CD4-positive, alpha-beta T cell (primary cell): ENCODE measurements around the gene SASH3. TPM values are rescaled to one million over a fixed set of nuclear protein-coding genes. Genes with fewer than 3 reads are reported as not detected.

ENCODE experiments used
- ATAC-seq: fragments of 200-7000 bp; cut with Tn5 transposase; one replicate; pipeline ENCODE4 v1.10.0; 2022; ENCODE audit warnings: mild to moderate bottlenecking; ENCODE audit not compliant: poor library complexity
- CTCF ChIA-PET: fragments of 350-600 bp; sonication (Branson Sonifier 250); formaldehyde crosslinking; loops from one replicate; lab custom pipeline; 2021; ENCODE audit warnings: antibody characterized with exemption, inconsistent platforms; lab: Charles Lee
- POLR2A ChIA-PET: fragments of 350-600 bp; sonication (Branson Sonifier 250); formaldehyde crosslinking; loops from one replicate; lab custom pipeline; 2021; ENCODE audit warnings: antibody characterized with exemption, inconsistent platforms; lab: Charles Lee
- DNase-seq, 14 experiments: peaks; one replicate each; pipeline ENCODE4 v3.0.0-alpha.2; 2013 to 2020; ENCODE audit warnings: mixed read lengths in 2 of 14
- H3K27ac ChIP-seq, 2 donors: one replicate each; pipeline versions ENCODE4 v1.5.1 to v1.7.0; 2013; ENCODE audit warnings: low read length in 2 of 2, low read depth in 1 of 2, mild to moderate bottlenecking in 1 of 2
- H3K27me3 ChIP-seq, 2 experiments: 1 replicate in 1 of 2; 2 replicates in 1 of 2; pipeline versions ENCODE4 v1.6.1 to v1.7.0; 2013; ENCODE audit warnings: low read length in 2 of 2, control low read depth in 1 of 2, mild to moderate bottlenecking in 1 of 2, moderate library complexity in 1 of 2; ENCODE audit not compliant: insufficient read depth in 2 of 2, control insufficient read depth in 1 of 2
- H3K36me3 ChIP-seq: one replicate; pipeline ENCODE4 v1.6.1; 2013; ENCODE audit warnings: low read length, control low read depth; ENCODE audit not compliant: insufficient read depth
- H3K4me1 ChIP-seq: one replicate; pipeline ENCODE4 v1.6.1; 2013; ENCODE audit warnings: low read length, control low read depth; ENCODE audit not compliant: insufficient read depth
- H3K4me3 ChIP-seq: one replicate; pipeline ENCODE4 v1.5.1; 2013; ENCODE audit warnings: mild to moderate bottlenecking, low read length, moderate library complexity
- H3K9me3 ChIP-seq, 2 experiments: 1 replicate in 1 of 2; 2 replicates in 1 of 2; pipeline versions ENCODE4 v1.6.1 to v1.7.0; 2013; ENCODE audit warnings: low read length in 2 of 2, mild to moderate bottlenecking in 2 of 2, control low read depth in 1 of 2, moderate library complexity in 1 of 2; ENCODE audit not compliant: control insufficient read depth in 1 of 2, insufficient read depth in 1 of 2
- H3K27ac Mint-ChIP-seq: one replicate; pipeline ENCODE4 v1.8.0; 2020; ENCODE audit warnings: mixed read lengths
- H3K27me3 Mint-ChIP-seq: one replicate; pipeline ENCODE4 v1.8.0; 2021; ENCODE audit warnings: mixed read lengths
- H3K36me3 Mint-ChIP-seq: one replicate; pipeline ENCODE4 v1.8.0; 2021; ENCODE audit warnings: low read depth, mixed read lengths
- H3K4me1 Mint-ChIP-seq: one replicate; pipeline ENCODE4 v1.8.0; 2021; ENCODE audit warnings: low read depth, mixed read lengths
- H3K4me3 Mint-ChIP-seq: one replicate; pipeline ENCODE4 v1.8.0; 2020; ENCODE audit warnings: mild to moderate bottlenecking, mixed read lengths
- H3K9me3 Mint-ChIP-seq: one replicate; pipeline ENCODE4 v1.8.0; 2020; ENCODE audit warnings: mixed read lengths
- intact Hi-C, 2 experiments: fragments of 100-400 bp; cut with DNase I in 1 of 2; cut with micrococcal nuclease in 1 of 2; formaldehyde crosslinking; loops; one replicate each; pipeline versions ENCODE4 v1.15.1 to v1.9.0; 2023 to 2025; cut with DNase I, micrococcal nuclease
- total RNA-seq, 174 experiments: library from RNA in 2 of 174; stranded (reverse) in 2 of 174; gene quantifications; one replicate each; pipeline ENCODE4 v1.2.3 and lab custom pipeline; 2021 to 2026
- TF ChIP-seq, protein P1 (sequence below): fragments of 200-600 bp; IDR thresholded peaks from one replicate; pipeline ENCODE4 v1.8.0; 2022; ENCODE audit warnings: antibody characterized with exemption, mild to moderate bottlenecking

SASH3 gene
- total RNA-seq, 2 experiments from 2014 or later: 69.0 to 70.8 TPM

DNA sequence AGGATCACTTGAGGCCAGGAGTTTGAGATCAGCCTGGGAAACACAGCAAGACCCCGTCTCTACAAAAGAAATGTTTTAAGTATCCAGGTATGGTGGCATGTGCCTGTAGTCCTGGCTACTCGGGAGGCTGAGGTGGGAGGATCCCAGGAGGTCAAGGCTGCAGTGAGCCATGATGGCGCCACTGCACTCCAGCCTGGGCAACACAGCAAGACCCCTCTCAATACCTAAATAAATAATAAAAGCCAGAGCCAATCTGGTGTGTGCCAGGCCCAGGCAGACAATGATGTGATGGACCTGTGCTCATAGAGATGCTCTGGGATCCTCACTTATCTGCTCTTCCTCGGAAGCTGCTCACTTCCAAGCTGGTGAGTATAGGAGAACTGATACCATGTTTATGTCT, 18.2 kb upstream of the SASH3 start:
- TF ChIP-seq, protein P1, sequence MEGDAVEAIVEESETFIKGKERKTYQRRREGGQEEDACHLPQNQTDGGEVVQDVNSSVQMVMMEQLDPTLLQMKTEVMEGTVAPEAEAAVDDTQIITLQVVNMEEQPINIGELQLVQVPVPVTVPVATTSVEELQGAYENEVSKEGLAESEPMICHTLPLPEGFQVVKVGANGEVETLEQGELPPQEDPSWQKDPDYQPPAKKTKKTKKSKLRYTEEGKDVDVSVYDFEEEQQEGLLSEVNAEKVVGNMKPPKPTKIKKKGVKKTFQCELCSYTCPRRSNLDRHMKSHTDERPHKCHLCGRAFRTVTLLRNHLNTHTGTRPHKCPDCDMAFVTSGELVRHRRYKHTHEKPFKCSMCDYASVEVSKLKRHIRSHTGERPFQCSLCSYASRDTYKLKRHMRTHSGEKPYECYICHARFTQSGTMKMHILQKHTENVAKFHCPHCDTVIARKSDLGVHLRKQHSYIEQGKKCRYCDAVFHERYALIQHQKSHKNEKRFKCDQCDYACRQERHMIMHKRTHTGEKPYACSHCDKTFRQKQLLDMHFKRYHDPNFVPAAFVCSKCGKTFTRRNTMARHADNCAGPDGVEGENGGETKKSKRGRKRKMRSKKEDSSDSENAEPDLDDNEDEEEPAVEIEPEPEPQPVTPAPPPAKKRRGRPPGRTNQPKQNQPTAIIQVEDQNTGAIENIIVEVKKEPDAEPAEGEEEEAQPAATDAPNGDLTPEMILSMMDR: no peak
- no peak overlapping the region for H3K4me3 Mint-ChIP-seq
- ChIA-PET POLR2A (interaction anchor here (1.4 to 2.8 kb wide), 2 partner anchors 16 to 19 kb away, joined by 4 to 10 read pairs; partner anchors contain the start of gene SASH3), CTCF (no interaction called here)
- no peaks in the 10 kb centered on the region for H3K9me3 Mint-ChIP-seq
- intact Hi-C loops: loop anchor here in 1 of 2 experiments (2.0 kb wide), 1 partner anchor 15 kb away; no protein-coding TSS in a partner anchor
- Histone ChIP-seq H3K27me3 (no peaks in the 10 kb centered on the region), H3K9me3 (no peaks in the 10 kb centered on the region), H3K36me3 (no peaks in the 10 kb centered on the region), H3K27ac (no peak overlapping the region), H3K4me1 (peaks cover 68% of the 10 kb centered on the region), H3K4me3 (no peak overlapping the region)
- DNase-seq (no peak), ATAC-seq (no peak)
- peaks cover 61% of the 10 kb centered on the region for H3K4me1 Mint-ChIP-seq
- no peaks in the 10 kb centered on the region for H3K27me3 Mint-ChIP-seq
- H3K27ac Mint-ChIP-seq: no peak overlapping the region
- no peaks in the 10 kb centered on the region for H3K36me3 Mint-ChIP-seq

DNA sequence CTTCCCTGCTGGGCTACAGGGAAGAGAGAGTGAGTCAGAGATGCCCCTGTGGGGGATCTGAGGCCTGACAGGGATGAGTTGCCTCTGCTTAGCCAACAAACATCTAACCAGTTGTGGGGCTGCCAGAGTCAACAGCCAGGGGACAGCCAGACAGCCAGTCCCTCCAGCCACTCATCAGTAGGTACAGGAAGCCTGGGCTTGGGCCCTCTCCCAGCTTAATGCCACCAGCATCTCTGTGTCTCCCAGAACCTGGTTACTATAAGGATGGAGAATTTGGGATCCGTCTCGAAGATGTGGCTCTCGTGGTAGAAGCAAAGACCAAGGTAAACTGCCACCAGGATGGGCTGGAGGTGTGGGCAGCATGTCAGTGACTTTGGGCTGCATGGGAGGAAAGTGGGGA, 17.3 kb upstream of the SASH3 start:
- no peaks in the 10 kb centered on the region for H3K9me3 Mint-ChIP-seq
- H3K27me3 ChIP-seq: no peaks in the 10 kb centered on the region
- TF ChIP-seq, protein P1: no peak
- no peak overlapping the region for H3K27ac ChIP-seq
- peaks cover 61% of the 10 kb centered on the region for H3K4me1 Mint-ChIP-seq
- no peaks in the 10 kb centered on the region for H3K9me3 ChIP-seq
- H3K36me3 ChIP-seq: no peaks in the 10 kb centered on the region
- H3K36me3 Mint-ChIP-seq: no peaks in the 10 kb centered on the region
- intact Hi-C loops: no loop called here
- no peak for DNase-seq
- H3K27ac Mint-ChIP-seq: no peak overlapping the region
- CTCF ChIA-PET: no interaction called here
- no peak overlapping the region for H3K4me3 ChIP-seq
- POLR2A ChIA-PET: interaction anchor here (1.2 to 2.8 kb wide), 3 partner anchors 9 to 18 kb away, joined by 3 to 10 read pairs (median 4); partner anchors contain the start of gene SASH3
- H3K27me3 Mint-ChIP-seq: no peaks in the 10 kb centered on the region
- H3K4me3 Mint-ChIP-seq: no peak overlapping the region
- H3K4me1 ChIP-seq: peaks cover 68% of the 10 kb centered on the region
- ATAC-seq: no peak

DNA sequence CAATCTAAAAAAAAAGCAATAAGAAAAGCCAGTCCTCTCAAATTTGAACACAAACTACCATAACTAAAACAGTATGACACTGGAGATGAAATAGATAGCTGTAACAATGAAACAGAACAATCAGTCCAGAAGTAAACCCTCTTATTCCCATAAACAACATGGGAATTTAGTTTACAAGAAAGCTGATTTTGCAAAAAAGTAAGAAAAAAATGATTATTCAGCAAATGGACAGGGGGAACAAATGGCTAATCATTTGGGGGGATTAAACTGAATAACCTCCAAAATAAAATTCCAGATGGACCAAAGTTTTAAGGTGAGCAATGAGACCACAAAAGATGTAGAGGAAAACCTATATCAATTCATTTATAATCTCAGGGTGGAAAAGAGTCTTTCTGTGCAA, 16.1 kb upstream of the SASH3 start:
- POLR2A ChIA-PET: interaction anchor here (2.8 kb wide), 1 partner anchor 17 kb away, joined by 10 read pairs; the partner anchor contains the start of gene SASH3
- intact Hi-C loops: no loop called here

More for the DNA sequence above, 16.1 kb upstream of the SASH3 start:
- Histone ChIP-seq H3K27ac (no peak overlapping the region), H3K36me3 (no peaks in the 10 kb centered on the region), H3K9me3 (no peaks in the 10 kb centered on the region), H3K27me3 (no peaks in the 10 kb centered on the region), H3K4me1 (peaks cover 69% of the 10 kb centered on the region), H3K4me3 (no peak overlapping the region)
- Mint-ChIP-seq H3K9me3 (no peaks in the 10 kb centered on the region), H3K4me3 (no peak overlapping the region), H3K36me3 (no peaks in the 10 kb centered on the region), H3K4me1 (peaks cover 61% of the 10 kb centered on the region), H3K27ac (no peak overlapping the region), H3K27me3 (no peaks in the 10 kb centered on the region)
- DNase-seq (no peak), ATAC-seq (no peak)
- CTCF ChIA-PET: no interaction called here
- TF ChIP-seq, protein P1: no peak
